H1 (cell line): Measurements from ENCODE around the gene CEACAM6. TPM values are rescaled to one million over a fixed set of nuclear protein-coding genes. Genes with fewer than 3 reads are reported as not detected.

Experiments used
- CTCF ChIA-PET: fragments of 300-600 bp; sonication (Branson Sonifier 250); formaldehyde crosslinking; loops from one replicate; lab custom pipeline; 2021; ENCODE audit not compliant: partially characterized antibody; lab: Charles Lee
- POLR2A ChIA-PET: fragments of 300-600 bp; sonication (Branson Sonifier 250); formaldehyde crosslinking; loops from one replicate; lab custom pipeline; 2021; ENCODE audit warnings: inconsistent platforms; ENCODE audit not compliant: partially characterized antibody; lab: Charles Lee
- DNase-seq, 2 experiments: peaks; one replicate each; pipeline versions ENCODE4 v3.0.0 to v3.0.0-alpha.2; 2010 to 2022; ENCODE audit warnings: low spot score in 2 of 2, low read depth in 1 of 2, mixed read lengths in 1 of 2
- FAIRE-seq: peaks from 2 replicates; lab custom pipeline; 2011; peaks lifted over from hg19 to GRCh38; lab: Jason Lieb, UNC
- H2AFZ ChIP-seq: 2 replicates; pipeline ENCODE4 v1.8.1; 2012; ENCODE audit warnings: low read length, inconsistent platforms
- H2AK5ac ChIP-seq: 2 replicates; pipeline ENCODE4 v1.6.1; 2013; ENCODE audit warnings: low read depth, low read length
- H2BK120ac ChIP-seq: replicated peaks from 2 replicates; pipeline ENCODE3; 2013; ENCODE audit warnings: low read depth, low read length, inconsistent platforms
- H2BK12ac ChIP-seq: 2 replicates; pipeline ENCODE4 v1.6.1; 2013; ENCODE audit warnings: low read depth, low read length
- H2BK15ac ChIP-seq: 2 replicates; pipeline ENCODE4 v1.6.1; 2013; ENCODE audit warnings: low read length
- H2BK20ac ChIP-seq: 2 replicates; pipeline ENCODE4 v1.6.1; 2013; ENCODE audit warnings: low read length
- H2BK5ac ChIP-seq: 2 replicates; pipeline ENCODE4 v1.6.1; 2013; ENCODE audit warnings: low read depth, low read length
- H3K14ac ChIP-seq: 2 replicates; pipeline ENCODE4 v1.6.1; 2013; ENCODE audit warnings: inconsistent platforms; ENCODE audit not compliant: insufficient read length
- H3K18ac ChIP-seq: 2 replicates; pipeline ENCODE4 v1.6.1; 2013; ENCODE audit warnings: low read length; ENCODE audit errors: extremely low read depth
- H3K23ac ChIP-seq: 2 replicates; pipeline ENCODE4 v1.6.1; 2013; ENCODE audit warnings: inconsistent platforms; ENCODE audit not compliant: insufficient read length
- H3K23me2 ChIP-seq: 2 replicates; pipeline ENCODE4 v1.6.1; 2013; ENCODE audit warnings: low read depth, low read length
- H3K27ac ChIP-seq: 2 replicates; pipeline ENCODE4 v1.6.1; 2011; ENCODE audit warnings: low read depth, low read length, inconsistent platforms
- H3K27me3 ChIP-seq, 4 experiments: replicated peaks in 1 of 4; 1 replicate in 1 of 4; 2 replicates in 3 of 4; pipeline versions ENCODE4 v1.6.1 to v1.8.1; 2011 to 2013; ENCODE audit warnings: low read length in 3 of 4, mild to moderate bottlenecking in 3 of 4, inconsistent platforms in 2 of 4, mixed read lengths in 2 of 4, moderate library complexity in 1 of 4; ENCODE audit not compliant: control insufficient read depth in 3 of 4, insufficient read depth in 3 of 4; ENCODE audit errors: extremely low read depth in 1 of 4
- H3K36me3 ChIP-seq, 4 experiments: 2 replicates each; pipeline versions ENCODE4 v1.6.1 to v1.8.1; 2011 to 2013; ENCODE audit warnings: mild to moderate bottlenecking in 4 of 4, low read length in 3 of 4, moderate library complexity in 2 of 4, control low read depth in 1 of 4, inconsistent platforms in 1 of 4; ENCODE audit not compliant: insufficient read depth in 4 of 4, control insufficient read depth in 2 of 4
- H3K4ac ChIP-seq: replicated peaks from 2 replicates; pipeline ENCODE3; 2013; ENCODE audit warnings: low read length, low read depth, mixed read lengths, inconsistent platforms; ENCODE audit not compliant: insufficient read length
- H3K4me1 ChIP-seq, 4 experiments: replicated peaks in 1 of 4; 1 replicate in 1 of 4; 2 replicates in 3 of 4; pipeline versions ENCODE4 v1.6.1 to v1.8.1; 2011 to 2013; ENCODE audit warnings: low read length in 3 of 4, inconsistent platforms in 2 of 4, mixed read lengths in 1 of 4; ENCODE audit not compliant: insufficient read depth in 4 of 4, control insufficient read depth in 3 of 4
- H3K4me2 ChIP-seq, 2 experiments: 2 replicates each; pipeline versions ENCODE4 v1.6.1 to v1.8.1; 2011 to 2013; ENCODE audit warnings: low read depth in 2 of 2, low read length in 2 of 2, control low read depth in 1 of 2, inconsistent platforms in 1 of 2, mild to moderate bottlenecking in 1 of 2; ENCODE audit not compliant: insufficient read depth in 1 of 2
- H3K4me3 ChIP-seq, 4 experiments: fragments of 200-600, 300-600 bp in 1 of 4; sonication (generic), shearing (Covaris generic), sonication (Bioruptor Twin) in 1 of 4; 2 replicates each; pipeline versions ENCODE4 v1.5.1 to v1.8.1; 2011 to 2016; ENCODE audit warnings: low read length in 4 of 4, low read depth in 3 of 4, control low read depth in 2 of 4, inconsistent platforms in 2 of 4, mild to moderate bottlenecking in 2 of 4, mixed read lengths in 1 of 4, moderate library complexity in 1 of 4; ENCODE audit not compliant: insufficient read depth in 2 of 4; ENCODE audit errors: extremely low read depth in 1 of 4
- H3K56ac ChIP-seq: replicated peaks from 2 replicates; pipeline ENCODE3; 2013; ENCODE audit warnings: low read depth, mild to moderate bottlenecking, mixed read lengths, low read length, inconsistent platforms; ENCODE audit not compliant: insufficient read length
- H3K79me1 ChIP-seq: 2 replicates; pipeline ENCODE4 v1.6.1; 2013; ENCODE audit warnings: low read depth, low read length, control low read depth
- H3K79me2 ChIP-seq, 2 experiments: 2 replicates each; pipeline versions ENCODE4 v1.6.1 to v1.8.1; 2012 to 2013; ENCODE audit warnings: low read length in 2 of 2, mild to moderate bottlenecking in 2 of 2, inconsistent platforms in 1 of 2; ENCODE audit not compliant: insufficient read depth in 2 of 2, control insufficient read depth in 1 of 2
- H3K9ac ChIP-seq, 4 experiments: replicated peaks in 1 of 4; 1 replicate in 1 of 4; 2 replicates in 3 of 4; pipeline versions ENCODE4 v1.6.1 to v1.8.1; 2011 to 2013; ENCODE audit warnings: low read depth in 3 of 4, low read length in 3 of 4, control low read depth in 2 of 4, mild to moderate bottlenecking in 2 of 4, moderate library complexity in 2 of 4, inconsistent platforms in 1 of 4; ENCODE audit errors: extremely low read depth in 1 of 4
- H3K9me3 ChIP-seq, 2 experiments: 2 replicates each; pipeline versions ENCODE4 v1.6.1 to v1.8.1; 2012 to 2013; ENCODE audit warnings: mild to moderate bottlenecking in 2 of 2, moderate library complexity in 2 of 2, control low read depth in 1 of 2, inconsistent platforms in 1 of 2, low read depth in 1 of 2, low read length in 1 of 2, mixed read lengths in 1 of 2; ENCODE audit not compliant: insufficient read depth in 2 of 2
- H4K20me1 ChIP-seq, 2 experiments: replicated peaks in 1 of 2; 2 replicates each; pipeline versions ENCODE3 to v1.8.1; 2011 to 2013; ENCODE audit warnings: inconsistent platforms in 2 of 2, low read length in 2 of 2, mild to moderate bottlenecking in 1 of 2; ENCODE audit not compliant: insufficient read depth in 2 of 2, control insufficient read depth in 1 of 2
- H4K5ac ChIP-seq: 2 replicates; pipeline ENCODE4 v1.6.1; 2013; ENCODE audit warnings: low read length, low read depth, mixed read lengths, inconsistent platforms; ENCODE audit not compliant: insufficient read length
- H4K8ac ChIP-seq: 2 replicates; pipeline ENCODE4 v1.8.0; 2013; ENCODE audit warnings: mild to moderate bottlenecking, moderate library complexity, low read length, inconsistent platforms; ENCODE audit not compliant: insufficient read depth; ENCODE audit errors: extremely low read depth
- H4K91ac ChIP-seq: replicated peaks from 2 replicates; pipeline ENCODE3; 2013; ENCODE audit warnings: low read length, mixed read lengths, inconsistent platforms; ENCODE audit not compliant: insufficient read length
- BACH1 ChIP-seq: IDR thresholded peaks from 2 replicates; pipeline ENCODE4 v1.6.1; 2012; ENCODE audit warnings: low read length, improper control_type of control experiment
- BCL11A ChIP-seq, 2 experiments: IDR thresholded peaks; one replicate each; pipeline ENCODE4 v1.6.1; 2011; ENCODE audit warnings: low read depth in 2 of 2, low read length in 2 of 2, mild to moderate bottlenecking in 2 of 2
- CBX5 ChIP-seq: fragments of 300-800, 300-1000 bp; sonication (generic); IDR thresholded peaks from 2 replicates; pipeline ENCODE4 v1.7.1; 2016; ENCODE audit warnings: antibody characterized with exemption, low read length, low read depth
- EZH2 ChIP-seq: fragments of 200-600 bp; sonication (generic); IDR thresholded peaks from 2 replicates; pipeline ENCODE4 v1.7.1; 2012; ENCODE audit warnings: low read depth, mild to moderate bottlenecking, moderate library complexity, low read length, inconsistent platforms; ENCODE audit not compliant: severe bottlenecking
- RAD21 ChIP-seq, 2 experiments: IDR thresholded peaks in 1 of 2; conservative IDR thresholded peaks in 1 of 2; 2 replicates each; pipeline ENCODE4 v1.6.1; 2011; ENCODE audit warnings: low read depth in 2 of 2, low read length in 2 of 2, improper control_type of control experiment in 1 of 2, inconsistent platforms in 1 of 2, mild to moderate bottlenecking in 1 of 2, moderate library complexity in 1 of 2
- RXRA ChIP-seq: IDR thresholded peaks from 2 replicates; pipeline ENCODE4 v1.6.1; 2011; ENCODE audit warnings: low read depth, mild to moderate bottlenecking, low read length, moderate library complexity; ENCODE audit not compliant: insufficient read depth
- WGBS, 2 experiments: shearing (Covaris generic) in 1 of 2; methylation state at CpG; one replicate each; pipeline versions ENCODE4 v1.1.6 to v1.1.7; 2013 to 2015; ENCODE audit warnings: low lambda C conversion rate in 2 of 2, mixed read lengths in 2 of 2, inconsistent platforms in 1 of 2, low coverage in 1 of 2, missing lambda C conversion rate in 1 of 2; ENCODE audit not compliant: insufficient replicate concordance in 2 of 2, insufficient coverage in 1 of 2, insufficient read length in 1 of 2; ENCODE audit errors: extremely low coverage in 1 of 2, missing lambda C conversion rate in 1 of 2; 5-methylcytosine and 5-hydroxymethylcytosine counted together
- polyA plus RNA-seq, 7 experiments: library from polyadenylated mRNA; depleted of rRNA in 3 of 7; stranded (reverse) in 5 of 7; unstranded in 2 of 7; fragments of >200 nt in 5 of 7; fragments of 200-250 nt in 2 of 7; gene quantifications; 1 replicate in 5 of 7; 2 replicates in 1 of 7; 4 replicates in 1 of 7; pipeline versions ENCODE4 v1.2.1 to v1.2.3, GENCODE V29; 2011 to 2013; ENCODE audit warnings: missing spikeins in 2 of 7, mixed read lengths in 2 of 7
- total RNA-seq: library from RNA; stranded (reverse); fragmentation: NEBNext Ultra II Directional; extraction: Animal tissue kit (Norgen Biotek cat#: 25700); gene quantifications from 2 replicates; pipeline ENCODE4 v1.2.1, GENCODE V29; 2021

CEACAM6 gene
- total and polyA plus RNA-seq, 2 of the 8 experiments (the other 6 are each of a cell fraction or from before 2014, with no cell fraction given) = not detected

DNA sequence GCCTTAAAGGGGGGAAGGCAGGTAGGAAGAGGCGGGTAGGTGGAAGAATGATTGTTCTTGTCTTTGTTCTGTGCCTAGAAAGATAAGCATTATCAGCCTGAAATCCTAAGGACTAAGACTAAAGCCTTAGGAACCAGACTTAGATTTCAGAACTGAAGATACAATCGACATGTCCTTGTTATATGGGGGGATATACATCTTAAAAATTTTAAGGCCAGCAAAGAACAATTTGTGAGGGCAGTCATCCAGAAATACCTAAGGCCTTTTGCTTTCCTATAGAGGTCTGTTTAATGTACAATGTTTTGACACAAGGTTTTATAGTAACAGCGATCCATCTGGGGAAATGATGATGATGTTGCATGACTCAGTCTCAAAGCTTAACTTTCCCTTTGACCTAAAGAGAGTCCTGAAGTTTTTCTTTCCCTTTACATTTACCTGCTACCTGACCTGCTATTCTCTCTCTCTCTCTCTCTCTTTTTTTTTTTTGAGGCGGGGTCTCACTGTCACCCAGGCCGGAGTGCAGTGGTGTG, 20.2 kb upstream of the CEACAM6 start:
- no peak overlapping the region for H3K56ac ChIP-seq
- H3K4me1 ChIP-seq = no peaks in the 10 kb centered on the region
- H3K14ac ChIP-seq = no peak overlapping the region
- POLR2A ChIA-PET = no interaction called here
- no peak overlapping the region for H4K91ac ChIP-seq
- no peaks in the 10 kb centered on the region for H3K79me1 ChIP-seq
- H3K27me3 ChIP-seq = no peaks in the 10 kb centered on the region
- H3K18ac ChIP-seq = no peak overlapping the region
- H3K23ac ChIP-seq = no peak overlapping the region
- no peak overlapping the region for H3K9ac ChIP-seq
- H2BK15ac ChIP-seq = no peak overlapping the region
- H3K4me3 ChIP-seq = no peak overlapping the region
- no peak for DNase-seq
- FAIRE-seq = no peak
- no peak overlapping the region for H2AFZ ChIP-seq
- no peaks in the 10 kb centered on the region for H3K79me2 ChIP-seq
- H4K20me1 ChIP-seq = no peaks in the 10 kb centered on the region
- H4K8ac ChIP-seq = no peak overlapping the region
- WGBS, 2 experiments = 69% methylated on average over 5 of the region's 5 CpGs; no CpG with 5 or more reads in 1 of the 2 experiments
- H3K4me2 ChIP-seq = no peak overlapping the region
- H2BK12ac ChIP-seq = no peak overlapping the region
- H3K4ac ChIP-seq = no peak overlapping the region
- TF ChIP-seq CBX5 = no peak
- no peak for TF ChIP-seq RAD21 (IDR thresholded peaks at IDR 0.05 in 1 of 2, conservative IDR thresholded peaks at IDR 0.05 in 1 of 2; ENCODE audit: low read depth in 2 of 2, low read length in 2 of 2)
- no peak for TF ChIP-seq EZH2
- no peak for TF ChIP-seq BACH1
- TF ChIP-seq BCL11A (IDR thresholded peaks at IDR 0.05; ENCODE audit: low read depth in 2 of 2, low read length in 2 of 2) = no peak
- TF ChIP-seq RXRA = no peak
- TF ChIP-seq, all 59 proteins: peak for 0
- Histone ChIP-seq H3K27ac (no peak overlapping the region), H2AK5ac (no peak overlapping the region), H2BK120ac (no peak overlapping the region), H2BK5ac (no peak overlapping the region), H2BK20ac (no peak overlapping the region), H4K5ac (no peak overlapping the region), H3K36me3 (no peaks in the 10 kb centered on the region; a peak in 1 of 8 replicates), H3K9me3 (peaks cover 49 to 69% of the 10 kb centered on the region in 2 experiments), H3K23me2 (no peaks in the 10 kb centered on the region)
- CTCF ChIA-PET = interaction anchor here (1.2 kb wide), 2 partner anchors 17 to 18 kb away, joined by 3 to 4 read pairs; no protein-coding TSS in a partner anchor
